ENCODE results near the gene SLC6A6.
A peak's percentile ranks its signal among the peaks of the same experiment; 100 is the strongest.

The SLC6A6 gene

DNA sequence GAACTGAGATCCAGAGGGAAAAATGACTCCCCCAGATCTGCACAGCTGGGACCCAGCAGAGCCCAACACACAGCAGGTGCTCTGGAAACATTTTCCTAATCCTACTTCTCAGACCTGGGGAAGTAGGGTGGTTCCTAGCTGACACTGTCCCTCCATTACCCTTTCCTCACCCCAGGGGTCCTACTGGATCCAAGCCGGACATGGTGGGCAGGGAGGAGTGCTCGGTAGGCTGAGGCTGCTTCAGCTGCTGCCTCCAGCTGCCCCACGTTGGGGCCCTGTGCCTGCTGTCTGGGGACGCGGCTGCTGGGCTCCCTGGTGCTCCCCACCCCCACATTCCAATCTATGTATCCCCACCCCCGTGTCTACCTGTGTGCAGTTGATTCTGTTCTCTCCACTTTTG is 29.8 kb upstream of the SLC6A6 start:
- DNase-seq = no peak

- no peak for DNase-seq
These were observed 28.5 kb upstream of the SLC6A6 start for GRCh38 chr3:14373753-14374376.

DNA sequence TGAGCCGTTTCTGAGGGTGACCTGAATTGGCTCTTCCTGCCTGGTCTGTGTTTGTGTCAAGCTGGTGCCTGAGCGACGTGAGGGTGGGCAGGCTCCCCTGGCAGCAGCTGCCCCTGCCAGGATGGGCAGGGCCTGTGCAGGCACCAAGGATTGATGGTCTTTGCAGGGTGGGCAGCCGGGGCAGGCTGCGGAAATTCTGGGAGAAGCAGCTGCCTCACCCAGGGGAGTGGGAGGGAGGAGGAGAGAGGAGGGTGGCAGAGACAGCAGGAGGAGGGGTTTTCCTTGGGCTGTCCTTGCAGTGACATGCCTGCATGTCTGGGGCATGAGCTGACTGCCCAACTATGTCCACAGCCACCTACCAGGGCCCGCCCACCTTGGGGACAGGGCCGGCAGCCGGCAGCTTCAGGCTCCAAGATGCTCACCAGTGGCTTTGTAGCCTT is 27.9 kb upstream of the SLC6A6 start:
- DNase-seq = no peak

DNA sequence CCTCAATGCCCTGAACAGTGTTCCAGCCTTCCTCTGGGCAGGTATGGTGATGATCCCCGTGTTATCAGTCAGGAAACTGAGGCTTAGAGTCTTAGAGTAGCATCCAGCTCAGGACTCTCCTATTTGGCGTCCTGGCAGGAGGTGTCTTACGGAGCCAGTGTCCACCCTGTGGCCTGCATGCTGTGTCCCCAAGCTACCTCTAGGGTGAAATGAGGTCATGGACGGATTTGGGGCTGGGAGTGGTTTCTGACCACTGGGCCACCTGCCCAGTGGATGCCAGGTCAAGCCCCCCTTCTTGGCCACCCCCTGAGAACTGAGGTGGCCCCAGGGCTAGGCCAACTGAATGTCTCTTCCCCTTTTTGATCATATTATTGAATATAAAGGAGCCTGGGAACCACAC is 27.2 kb upstream of the SLC6A6 start:
- no peak for DNase-seq

DNA sequence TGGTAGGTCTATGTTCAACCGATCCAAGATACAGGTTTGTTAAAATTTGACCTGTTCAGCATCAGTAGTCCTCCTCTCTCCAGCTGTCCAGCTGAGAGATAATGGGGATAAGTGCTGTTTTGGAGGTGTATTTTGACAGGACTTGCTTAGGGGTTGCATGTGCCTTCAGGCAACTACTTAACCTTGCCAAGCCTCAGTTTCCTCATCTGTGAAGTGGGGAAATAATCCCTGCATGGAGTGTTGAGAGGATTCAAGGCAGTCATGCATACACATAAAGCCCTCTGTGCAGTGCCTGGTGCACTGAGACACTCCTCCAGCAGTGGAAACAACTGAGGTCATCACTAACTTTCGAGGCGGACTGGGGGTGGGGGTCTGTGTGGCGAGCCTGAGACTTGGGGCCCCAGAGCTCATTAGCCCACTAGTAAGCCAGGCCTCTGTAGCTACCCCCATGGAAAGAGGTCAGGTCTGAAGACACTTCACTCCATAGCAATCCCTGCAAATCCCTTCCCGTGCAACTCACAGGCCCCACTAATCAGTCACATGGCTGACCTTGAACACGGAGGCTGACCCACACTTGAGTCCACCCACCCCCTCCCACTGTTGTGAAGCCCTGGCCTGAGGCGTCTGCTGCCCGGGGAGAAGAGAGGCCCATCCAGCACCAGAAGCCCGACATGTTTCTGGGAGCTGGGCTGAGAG is 25.9 kb upstream of the SLC6A6 start:
- no peak for DNase-seq

GRCh38 chr3:14377044-14377837 is 25.2 kb upstream of the SLC6A6 start:
- DNase-seq = no peak

DNA sequence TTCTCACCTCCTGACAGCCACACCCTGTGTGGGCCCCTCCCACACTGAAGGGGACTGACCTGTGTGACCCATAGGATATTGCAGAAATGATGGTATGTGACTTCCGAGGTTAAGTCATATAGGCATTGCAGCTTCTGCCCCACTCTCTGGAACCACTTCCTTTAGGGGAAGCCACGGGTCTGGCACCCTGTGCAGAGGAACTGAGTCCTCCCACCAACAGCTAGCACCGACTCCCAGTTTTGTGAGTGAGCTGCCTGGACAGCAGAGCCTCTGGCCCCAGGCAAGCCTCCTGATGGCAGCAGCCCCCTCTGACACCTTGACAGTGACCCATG is 24.6 kb upstream of the SLC6A6 start:
- peak; percentile 62 to 75 for DNase-seq

DNA sequence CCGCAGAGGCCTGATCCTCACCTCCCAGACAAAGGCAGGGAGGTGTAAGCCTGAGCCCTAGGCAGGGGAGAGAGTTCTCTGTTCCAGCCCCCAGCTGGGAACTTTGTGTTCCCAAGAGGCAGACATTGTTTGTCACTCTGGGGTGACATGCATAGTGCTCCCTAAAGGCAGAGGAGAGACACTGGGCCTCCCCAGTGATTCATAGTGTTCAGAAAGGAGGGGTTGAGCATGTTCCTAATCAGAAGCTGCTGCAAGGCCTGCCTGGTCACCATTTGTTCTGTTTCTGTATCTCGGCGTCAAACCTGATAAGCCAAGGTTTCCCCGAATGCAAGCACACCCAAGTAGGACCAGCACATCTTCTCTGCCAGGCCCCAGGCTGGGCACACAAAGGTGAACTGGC is 24.0 kb upstream of the SLC6A6 start:
- no peak for DNase-seq

GRCh38 chr3:14379843-14380242 is 22.6 kb upstream of the SLC6A6 start:
- no peak for DNase-seq

DNA sequence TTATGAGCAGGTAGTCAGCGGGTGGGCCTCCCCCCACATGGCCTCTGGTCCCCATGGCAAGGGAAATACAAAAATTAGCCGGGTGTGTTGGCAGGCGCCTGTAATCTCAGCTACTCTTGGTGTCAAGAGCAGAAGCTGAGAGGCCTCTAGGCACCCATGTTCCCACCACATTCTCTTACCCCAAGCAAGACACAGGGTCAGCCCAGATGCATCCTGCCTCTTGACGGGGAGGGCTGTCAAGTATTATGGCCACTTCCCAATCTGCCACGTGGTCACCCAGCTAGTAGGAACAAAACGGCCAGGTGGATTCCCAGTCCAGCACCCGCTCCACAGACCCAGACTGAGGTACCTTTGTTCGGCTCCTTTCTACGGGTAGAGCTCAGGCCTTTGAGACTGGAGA is 16.2 kb upstream of the SLC6A6 start:
- no peak for DNase-seq

GRCh38 chr3:14388201-14388600 is 14.2 kb upstream of the SLC6A6 start:
- no peak for DNase-seq

GRCh38 chr3:14389166-14389606 is 13.2 kb upstream of the SLC6A6 start:
- no peak for DNase-seq

DNA sequence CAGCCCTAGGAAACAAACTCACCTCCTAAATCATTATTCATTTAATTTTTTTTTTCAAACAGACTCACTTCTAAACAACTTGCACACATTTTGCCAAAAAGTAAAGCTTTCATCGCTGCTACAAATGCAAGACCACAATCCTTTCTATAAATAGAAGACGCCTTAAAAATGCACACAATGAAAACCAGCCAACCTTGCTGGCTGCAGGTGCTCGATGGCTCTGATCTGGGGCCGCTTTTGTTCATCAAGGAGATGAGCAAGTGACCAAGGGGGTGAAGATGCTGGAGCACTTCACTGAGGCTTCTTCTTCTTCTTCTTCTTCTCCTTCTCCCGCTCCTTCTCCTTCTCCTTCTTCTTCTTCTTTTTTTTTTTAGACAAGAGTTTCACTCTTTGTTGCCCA is 12.7 kb upstream of the SLC6A6 start:
- DNase-seq = no peak

- peak in 1 of 2 donors; percentile 35 for DNase-seq
These were observed 11.4 kb upstream of the SLC6A6 start for GRCh38 chr3:14391033-14391432.

DNA sequence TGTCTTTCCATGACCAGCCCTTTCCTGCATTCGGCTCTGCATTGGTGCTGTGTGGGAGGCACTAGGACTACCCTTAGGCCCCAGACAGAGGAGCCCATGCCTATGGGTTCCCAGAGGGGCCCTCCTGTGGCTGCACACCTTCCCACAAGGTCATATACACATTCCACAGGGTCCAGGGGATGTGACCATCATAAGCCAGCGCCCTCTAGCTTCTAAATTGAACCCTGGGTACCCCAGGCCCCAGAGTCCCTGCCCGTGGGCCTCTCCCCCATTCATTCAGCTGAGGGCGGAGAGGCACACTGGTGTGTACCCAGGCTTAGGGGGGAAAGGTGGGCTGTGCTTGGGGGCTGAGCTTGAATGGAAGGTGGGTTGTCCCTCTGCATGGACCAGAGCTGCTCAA is 10.2 kb upstream of the SLC6A6 start:
- no peak for DNase-seq

DNA sequence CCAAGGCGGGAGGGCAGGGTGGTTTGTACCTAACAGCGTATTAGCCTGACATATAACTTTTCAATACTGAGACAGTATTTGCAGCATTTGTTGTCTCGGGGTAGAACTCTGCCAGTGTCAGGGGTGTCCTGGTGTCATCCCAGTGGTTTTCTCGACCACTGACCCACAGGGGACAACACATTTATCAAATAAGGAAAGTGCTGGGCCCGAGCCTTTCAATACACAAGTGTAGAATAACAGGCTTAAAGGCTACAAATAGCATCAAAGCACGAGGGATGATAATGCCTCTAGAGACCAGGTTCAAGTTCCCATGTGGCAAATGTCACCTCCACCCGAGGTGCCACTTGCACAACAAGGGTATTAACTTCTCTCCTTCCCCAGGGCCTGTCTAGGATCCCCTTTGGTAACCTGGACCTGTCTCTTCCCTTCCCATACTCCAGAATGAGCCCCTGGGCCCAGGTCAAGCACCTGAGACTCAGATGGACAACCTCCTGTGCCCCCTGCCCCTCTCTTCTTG is 9.5 kb upstream of the SLC6A6 start:
- DNase-seq = no peak

DNA sequence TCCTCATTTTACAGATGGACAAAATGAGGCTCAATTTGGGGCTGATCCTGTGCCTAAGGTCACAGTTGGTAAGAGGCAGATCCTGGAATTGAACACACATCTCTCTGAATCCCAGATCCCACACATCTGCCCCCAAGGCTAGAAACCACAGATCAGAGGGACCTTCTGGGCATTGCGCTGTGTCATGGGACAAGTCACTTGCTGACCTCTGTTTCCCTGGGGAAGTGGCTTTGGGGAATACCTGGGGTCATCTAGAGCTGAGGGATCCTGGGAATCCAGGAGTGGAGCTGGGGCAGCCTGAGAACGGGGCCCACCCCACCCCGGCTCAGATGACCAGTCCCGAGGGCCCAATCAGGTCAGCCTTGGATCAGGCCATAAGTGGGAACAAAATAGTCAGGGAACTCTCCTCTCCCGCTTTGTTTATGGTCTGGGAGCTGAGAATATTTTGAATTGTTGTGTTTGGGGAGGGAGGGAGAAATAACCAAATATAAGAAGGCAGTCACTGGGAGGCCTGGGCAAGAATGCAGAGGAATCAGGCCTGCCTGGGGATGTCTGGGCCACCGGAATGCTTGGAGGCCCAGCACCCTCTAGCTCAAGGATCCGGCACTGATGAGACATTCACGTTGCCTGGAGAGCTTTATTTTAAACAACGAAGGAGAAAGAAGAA is 8.8 kb upstream of the SLC6A6 start:
- no peak for DNase-seq

DNA sequence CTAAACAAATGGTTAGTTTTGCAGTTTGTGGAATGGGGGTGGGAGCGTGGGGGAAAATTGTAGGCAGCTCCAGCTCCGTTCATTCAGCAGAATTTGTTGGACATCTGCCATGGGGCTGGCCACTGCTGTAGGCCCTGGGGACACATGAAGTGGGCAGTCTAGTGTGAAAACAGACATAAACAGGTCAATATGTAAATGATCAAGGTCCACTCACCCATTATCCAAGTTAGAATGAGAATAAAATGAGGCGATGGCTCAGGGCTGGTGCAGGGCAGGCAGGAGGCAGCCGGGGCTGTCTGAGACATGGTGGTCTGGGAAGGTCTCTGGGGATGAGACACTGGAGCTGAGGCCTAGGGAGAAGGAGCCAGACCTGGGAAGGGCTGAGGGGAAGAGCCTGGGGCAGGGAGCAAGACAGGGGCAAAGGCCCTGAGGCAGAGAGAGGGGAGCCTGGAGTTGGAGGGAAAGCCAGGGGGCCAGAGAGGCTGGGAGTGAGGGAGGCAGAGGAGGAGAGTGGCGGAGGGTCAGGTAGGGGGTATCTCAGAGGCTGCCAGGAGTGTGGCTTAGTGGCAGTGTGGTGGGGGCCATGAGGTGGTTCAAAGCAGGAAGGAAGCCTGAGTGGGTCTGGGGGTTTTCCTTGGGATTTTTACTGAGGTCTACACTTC is 6.2 kb upstream of the SLC6A6 start:
- no peak for DNase-seq

- no peak for DNase-seq
These were observed 5.4 kb upstream of the SLC6A6 start for GRCh38 chr3:14397046-14397445.

DNA sequence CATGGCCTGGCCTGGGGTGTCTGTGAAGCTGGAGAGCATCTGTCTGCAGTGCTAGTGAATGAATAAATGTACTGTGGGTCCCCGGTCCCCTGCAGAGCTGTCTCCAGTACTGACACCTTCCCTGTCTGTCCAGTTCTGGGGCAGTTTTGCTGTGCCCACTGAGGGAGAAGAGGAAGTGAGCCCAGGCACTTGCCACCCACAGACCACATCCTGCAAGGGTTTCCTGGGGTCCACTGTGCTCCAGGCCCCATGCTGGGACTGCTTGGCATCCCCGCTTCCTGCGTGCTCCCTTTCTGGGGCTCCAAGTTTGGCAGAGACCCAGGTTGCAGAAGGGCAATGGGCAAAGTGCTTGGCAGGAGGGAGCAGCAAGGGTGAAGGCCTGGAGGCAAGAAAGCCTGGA is 4.9 kb upstream of the SLC6A6 start:
- DNase-seq = peak in 1 of 2 donors; percentile 22

DNA sequence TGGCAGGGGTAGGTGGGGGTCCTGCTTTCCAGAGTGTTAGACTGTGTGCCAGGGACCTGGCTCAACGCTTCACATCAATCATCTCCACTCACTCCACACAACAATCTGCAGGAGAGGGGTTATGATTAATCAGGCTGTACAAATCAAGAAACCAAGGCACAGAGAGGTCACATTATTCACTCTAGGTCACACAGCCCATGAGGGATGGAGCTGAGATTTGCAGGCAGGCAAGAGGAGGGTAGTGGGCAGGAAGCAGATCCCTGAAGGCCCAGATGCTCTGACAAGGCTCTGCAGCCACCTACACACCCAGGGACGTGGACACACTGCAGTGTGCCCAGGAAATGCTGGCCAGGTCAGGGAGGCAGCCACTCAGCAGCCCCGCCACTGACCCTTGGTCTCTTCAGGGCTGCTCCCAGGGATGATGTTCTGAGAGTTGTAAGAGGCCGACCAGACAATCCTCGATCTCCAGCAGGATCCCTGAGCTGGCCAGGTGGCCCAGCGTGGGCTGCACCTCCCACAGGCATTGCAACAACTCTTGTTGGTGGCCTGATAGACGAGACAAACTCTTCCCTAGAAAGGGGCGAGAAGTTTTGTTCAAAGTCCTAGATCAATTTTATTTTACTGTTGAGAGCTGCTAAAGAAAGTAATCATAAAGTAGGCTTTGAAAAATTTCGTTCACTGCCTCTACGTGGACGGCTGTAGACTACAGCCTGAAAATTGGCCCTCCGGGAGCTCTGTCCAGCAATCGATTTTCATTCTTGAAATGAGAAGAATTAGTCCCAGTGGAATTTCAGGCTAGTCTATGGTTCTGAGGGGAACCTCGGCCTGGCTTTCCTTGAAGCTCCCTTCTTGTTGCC is 4.2 kb upstream of the SLC6A6 start:
- no peak for DNase-seq

GRCh38 chr3:14398797-14399106 is 3.7 kb upstream of the SLC6A6 start:
- DNase-seq = no peak
